GM21447 (cell line): ENCODE measurements around the gene WFDC9.
"Not testable (repeated sequence)": the region's sequence is repeated elsewhere in the genome, so short reads cannot be mapped to it uniquely, and the experiment has no call there.

Source experiments
- ATAC-seq: cut with Tn5 transposase; IDR thresholded peaks from one replicate; pipeline ENCODE4 v1.9.1; 2021; ENCODE audit not compliant: unreplicated experiment

WFDC9 gene

DNA sequence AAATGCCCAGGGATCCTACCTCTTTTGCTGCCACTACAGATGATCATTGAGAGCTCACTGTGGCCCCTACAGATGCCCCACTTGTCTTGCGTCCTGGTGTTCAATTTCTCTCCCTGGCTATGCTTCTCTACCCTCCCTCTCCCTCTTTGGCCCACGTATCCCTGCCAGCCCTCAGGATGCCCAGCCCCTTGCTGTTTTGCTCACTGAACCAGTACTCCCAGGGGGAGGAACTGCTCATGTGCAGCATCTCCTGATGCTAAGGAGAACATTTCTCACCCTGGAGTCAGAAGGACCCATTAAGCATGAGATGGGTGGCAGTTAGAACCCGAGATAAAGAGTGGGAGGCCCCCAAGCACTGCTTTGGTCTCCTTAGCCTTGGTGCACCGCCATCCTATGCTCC is at the start of gene WFDC9:
TSS of gene WFDC9 (minus strand) at position 101 of the 400 bp plus-strand sequence. CDS start 21,103 bp downstream, outside the sequence.
- ATAC-seq = no peak

DNA sequence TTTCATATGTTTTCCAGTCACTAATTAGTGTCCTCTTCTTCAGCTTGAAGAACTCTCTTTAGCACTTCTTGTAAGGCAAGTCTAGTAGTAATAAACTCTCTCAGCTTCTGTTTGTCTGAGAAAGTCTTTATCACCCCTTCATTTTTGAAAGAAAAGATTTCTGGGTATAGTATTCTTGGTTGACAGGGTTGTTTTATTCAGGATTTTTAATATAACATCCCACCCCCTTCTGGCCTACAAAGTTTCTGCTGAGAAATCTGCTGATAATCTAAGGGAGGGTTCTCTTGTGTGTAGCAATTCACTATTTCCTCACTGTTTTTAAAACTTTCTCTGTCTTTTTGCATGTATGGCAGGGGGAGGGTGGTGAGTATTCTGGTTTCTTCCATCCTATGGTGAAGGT is 48.6 kb upstream of the WFDC9 start:
- ATAC-seq = no peak

DNA sequence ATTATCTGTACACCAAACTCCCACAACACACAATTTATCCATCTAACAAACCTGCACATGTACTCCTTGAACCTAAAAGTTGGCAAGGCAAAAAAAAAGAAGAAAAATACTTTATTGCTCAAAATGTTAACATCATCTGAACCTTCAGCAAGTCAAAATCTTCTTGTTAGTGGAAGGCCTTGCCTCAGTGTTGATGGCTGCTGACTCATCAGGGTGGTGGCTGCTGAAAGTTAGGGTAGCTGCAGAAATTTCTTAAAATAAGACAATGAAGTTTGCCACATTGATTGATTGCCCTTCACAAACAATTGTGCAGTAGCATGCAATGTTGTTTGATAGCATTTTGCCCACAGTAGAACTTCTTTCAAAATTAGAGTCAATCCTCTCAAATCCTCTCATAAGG is 41.7 kb upstream of the WFDC9 start:
- no peak for ATAC-seq

DNA sequence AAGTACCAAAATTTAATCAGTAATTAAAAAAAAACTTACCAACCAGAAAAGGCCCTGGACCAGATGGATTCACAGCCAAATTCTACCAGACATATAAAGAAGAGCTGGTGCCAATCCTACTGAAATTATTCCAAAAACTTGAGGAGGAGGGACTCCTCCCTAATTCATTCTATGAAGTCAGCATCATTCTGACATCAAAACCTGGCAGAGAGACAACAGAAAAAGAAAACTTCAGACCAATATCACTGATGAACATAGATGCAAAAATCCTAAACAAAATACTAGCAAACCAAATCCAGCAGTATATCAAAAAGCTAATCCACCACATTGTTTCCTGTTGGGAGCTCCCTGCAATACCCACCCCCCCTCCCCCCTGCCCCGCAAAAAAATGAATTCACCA is 39.1 kb upstream of the WFDC9 start, which contains the start of gene WFDC11:
TSS of gene WFDC11 (minus strand) at position 101 of the 400 bp plus-strand sequence. CDS start 19,639 bp downstream, outside the sequence.
- no peak for ATAC-seq

DNA sequence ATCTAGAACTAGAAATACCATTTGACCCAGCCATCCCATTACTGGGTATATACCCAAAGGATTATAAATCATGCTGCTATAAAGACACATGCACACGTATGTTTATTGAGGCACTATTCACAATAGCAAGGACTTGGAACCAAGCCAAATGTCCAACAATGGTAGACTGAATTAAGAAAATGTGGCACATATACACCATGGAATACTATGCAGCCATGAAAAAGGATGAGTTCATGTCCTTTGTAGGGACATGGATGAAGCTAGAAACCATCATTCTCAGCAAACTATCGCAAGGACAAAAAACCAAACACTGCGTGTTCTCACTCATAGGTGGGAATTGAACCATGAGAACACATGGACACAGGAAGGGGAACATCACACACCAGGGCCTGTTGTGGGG is 26.0 kb upstream of the WFDC9 start:
- not testable (repeated sequence) for ATAC-seq

DNA sequence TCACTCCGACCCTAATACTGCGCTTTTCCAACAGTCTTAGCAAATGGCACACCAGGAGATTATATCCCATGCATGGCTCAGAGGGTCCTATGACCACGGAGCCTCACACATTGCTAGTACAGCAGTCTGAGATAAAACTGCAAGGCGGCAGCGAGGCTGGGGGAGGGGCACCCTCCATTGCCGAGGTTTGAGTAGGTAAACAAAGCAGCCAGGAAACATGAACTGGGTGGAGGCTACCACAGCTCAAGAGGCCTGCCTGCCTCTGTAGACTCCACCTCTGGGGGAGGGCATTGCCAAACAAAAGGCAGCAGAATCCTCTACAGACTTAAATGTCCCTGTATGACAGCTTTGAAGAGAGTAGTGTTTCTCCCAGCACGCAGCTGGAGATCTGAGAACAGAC is 20.6 kb upstream of the WFDC9 start:
- not testable (repeated sequence) for ATAC-seq

DNA sequence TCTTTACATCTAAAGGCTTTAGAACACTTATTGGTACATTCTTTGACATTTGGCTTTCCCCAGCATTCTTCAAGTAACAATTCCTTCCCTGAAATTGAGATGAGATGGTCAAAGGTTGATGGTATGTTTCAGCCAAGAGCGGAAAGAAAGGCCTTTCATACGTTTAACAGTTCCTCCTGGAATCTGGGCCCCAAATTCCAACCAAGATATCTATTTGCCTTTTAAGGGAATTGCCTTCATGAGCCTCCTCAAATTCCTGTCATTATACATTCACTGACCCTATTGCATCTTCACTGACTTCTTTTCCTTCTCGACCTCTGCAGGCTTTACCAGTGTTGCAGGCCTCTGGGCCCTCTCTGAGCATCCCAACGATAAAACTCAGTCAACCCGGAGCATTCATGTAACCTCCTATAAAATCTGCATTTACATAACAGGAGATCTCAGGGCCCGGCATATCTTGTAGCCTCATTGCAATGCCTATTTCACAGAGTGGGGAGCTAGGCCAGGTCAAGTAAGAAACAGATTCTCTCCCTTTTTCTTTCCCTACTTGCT is 18.3 kb upstream of the WFDC9 start:
- no peak for ATAC-seq

DNA sequence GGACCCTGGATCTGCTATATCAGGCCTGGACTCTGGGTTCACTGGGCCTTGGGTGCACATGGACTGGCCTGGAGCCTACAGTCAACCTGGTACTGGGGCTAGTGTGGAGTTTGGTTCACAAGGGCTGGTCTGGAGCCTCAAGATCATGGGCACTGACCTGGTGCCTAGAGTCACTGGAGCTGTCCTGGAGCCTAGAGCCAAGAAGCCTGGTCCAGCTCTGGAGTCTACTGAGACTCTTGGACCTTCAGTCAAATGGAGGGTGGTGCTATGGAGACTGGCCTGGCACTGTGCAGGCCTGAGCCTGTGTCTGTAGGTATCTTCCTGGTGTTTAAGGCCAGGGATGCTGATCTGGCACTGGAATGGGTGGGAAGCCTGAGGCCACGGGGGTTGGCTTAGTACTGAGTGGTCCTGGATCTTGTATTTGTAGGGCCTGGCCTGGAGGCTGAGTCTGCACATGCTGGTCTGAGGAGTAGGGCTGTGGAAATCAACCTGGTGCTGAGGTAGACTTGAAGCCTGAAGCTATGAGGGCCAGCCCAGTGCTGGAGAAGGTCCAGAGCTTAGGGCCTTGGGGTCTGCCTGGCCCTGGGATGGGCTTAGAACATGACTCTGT is 16.5 kb upstream of the WFDC9 start:
- ATAC-seq = no peak

DNA sequence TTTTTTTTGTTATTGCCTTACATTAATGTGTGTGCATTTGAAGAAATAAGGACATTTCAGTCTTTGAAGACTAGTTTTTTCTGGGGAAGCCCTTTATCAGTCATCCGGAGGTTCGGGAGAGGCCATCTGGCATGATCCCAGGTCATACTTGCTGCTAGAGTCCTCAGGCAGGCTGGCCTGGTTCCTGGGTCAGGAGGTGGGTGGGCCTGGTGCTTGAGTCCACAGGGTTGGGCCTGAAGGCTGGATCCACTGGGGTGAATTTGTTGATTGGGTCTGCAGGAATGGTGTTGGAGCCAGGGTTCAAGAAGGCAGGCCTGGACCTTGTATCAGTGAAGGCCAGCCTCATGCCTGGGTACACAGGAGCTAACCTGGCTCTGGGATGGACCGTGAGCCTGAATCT is 15.8 kb upstream of the WFDC9 start:
- no peak for ATAC-seq

DNA sequence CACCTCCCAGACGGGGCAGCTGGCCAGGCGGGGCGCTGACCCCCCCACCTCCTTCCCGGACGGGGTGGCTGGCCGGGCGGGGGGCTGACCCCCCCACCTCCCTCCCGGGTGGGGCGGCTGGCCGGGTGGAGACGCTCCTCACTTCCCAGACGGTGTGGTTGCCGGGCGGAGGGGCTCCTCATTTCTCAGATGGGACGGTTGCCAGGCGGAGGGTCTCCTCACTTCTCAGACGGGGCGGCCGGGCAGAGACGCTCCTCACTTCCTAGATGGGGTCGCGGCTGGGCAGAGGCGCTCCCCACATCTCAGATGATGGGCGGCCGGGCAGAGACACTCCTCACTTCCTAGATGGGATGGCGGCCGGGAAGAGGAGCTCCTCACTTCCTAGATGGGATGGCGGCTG is 14.8 kb upstream of the WFDC9 start:
- not testable (repeated sequence) for ATAC-seq

DNA sequence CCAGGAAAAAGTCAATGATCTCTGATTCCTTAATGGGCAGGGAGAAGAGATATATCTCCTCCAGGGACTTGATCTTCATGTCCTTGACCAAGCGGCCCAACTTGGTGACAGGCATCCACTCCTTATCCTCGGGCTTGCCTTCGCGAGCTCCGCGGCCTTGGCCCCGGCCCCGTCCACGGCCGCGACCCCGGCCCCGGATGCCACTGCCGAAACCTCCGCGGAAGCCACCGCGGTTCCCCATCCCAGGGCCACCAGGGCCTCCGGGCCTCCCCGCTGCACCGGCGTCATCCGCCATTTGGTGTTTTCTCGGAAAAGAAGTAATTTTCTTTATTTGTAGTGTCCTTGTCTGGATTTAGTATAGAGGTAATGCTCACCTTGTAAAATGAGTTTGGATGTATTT is 10.0 kb upstream of the WFDC9 start:
- ATAC-seq = not testable (repeated sequence)

DNA sequence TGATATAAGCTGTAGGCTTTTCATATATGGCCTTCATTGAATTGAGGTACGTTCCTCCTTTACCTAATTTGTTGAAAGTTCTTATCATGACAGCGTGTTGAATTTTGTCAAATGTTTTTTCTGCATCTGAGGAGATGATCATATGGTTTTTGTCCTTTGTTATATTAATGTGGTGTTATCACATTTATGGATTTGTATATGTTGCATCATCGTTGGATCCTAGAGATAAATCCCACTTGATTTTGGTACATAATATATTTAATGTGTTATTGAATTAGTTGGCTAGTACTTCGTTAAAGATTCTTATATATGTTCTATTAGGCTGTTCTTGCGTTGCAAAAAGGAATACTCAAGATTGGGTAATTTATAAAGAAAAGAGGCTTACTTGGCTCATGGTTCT is 8.6 kb upstream of the WFDC9 start:
- ATAC-seq = no peak

DNA sequence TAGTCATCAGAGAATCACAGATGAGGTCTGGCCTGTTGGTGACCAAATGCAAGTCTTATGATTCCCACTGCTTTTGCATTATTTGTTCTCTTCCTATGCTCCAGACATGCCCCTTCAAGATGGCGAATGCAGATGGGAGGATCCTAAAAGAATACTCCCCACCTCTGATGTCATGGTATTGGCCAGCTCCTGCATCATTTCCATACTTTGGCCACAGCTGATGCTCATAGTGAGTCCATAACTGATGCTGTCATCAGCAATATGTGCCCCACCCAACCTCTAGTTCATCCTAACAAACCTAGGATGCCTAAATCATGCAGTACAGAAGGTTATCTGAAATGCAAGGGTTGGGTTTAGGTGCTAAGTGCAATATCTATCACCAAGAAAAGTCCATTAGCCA is 5.4 kb upstream of the WFDC9 start:
- no peak for ATAC-seq

DNA sequence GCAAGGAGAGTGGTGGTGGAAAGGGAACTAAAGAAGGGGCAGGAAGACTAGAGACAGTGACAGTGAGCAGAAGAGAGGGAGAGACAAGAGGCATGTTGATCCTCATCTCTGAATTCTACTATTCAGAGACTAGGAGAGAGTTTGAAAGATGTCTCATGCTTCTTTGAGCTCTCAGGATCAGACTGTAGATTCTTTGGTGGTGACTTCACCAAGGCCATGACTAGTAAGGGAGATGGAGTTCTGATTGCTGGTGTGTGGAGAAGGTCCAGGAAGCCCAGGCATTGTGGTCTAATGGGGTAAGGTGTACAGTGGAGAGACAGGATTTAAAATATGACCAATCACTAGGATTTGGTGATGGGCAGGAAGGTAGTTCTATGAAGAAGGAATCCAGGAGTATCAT is 713 bp downstream of the WFDC9 start:
- ATAC-seq = no peak

DNA sequence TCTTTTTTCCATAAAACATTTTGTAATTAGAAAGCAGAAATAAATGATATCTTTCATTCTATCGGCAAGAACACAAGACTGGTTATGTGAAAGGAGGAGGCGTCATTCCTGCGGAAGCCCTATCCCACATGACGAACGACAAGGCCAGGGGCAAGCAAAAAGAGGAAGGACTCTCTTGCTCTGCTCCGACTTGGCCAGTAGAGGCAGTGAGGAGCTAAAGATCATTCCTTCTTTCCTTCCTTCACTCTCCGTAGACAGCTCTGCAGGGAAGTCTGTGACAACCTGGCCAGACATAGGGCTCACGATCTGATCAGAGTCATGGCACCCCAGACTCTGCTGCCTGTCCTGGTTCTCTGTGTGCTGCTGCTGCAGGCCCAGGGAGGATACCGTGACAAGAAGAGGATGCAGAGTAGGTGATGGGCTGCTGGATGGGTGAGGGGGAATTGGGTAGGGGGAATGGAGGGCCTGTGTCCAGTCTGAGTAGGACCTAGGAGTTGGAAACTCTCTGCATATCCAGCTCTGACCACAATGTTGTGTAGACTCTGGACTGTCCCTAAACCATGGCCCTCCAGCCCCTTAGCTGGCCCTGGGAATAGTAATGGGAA is 1.5 kb downstream of the WFDC9 start, which contains the start of gene WFDC10A:
TSS of gene WFDC10A (plus strand) at position 244 of the 605 bp plus-strand sequence. CDS start at position 319, 75 bp downstream.
- no peak for ATAC-seq

DNA sequence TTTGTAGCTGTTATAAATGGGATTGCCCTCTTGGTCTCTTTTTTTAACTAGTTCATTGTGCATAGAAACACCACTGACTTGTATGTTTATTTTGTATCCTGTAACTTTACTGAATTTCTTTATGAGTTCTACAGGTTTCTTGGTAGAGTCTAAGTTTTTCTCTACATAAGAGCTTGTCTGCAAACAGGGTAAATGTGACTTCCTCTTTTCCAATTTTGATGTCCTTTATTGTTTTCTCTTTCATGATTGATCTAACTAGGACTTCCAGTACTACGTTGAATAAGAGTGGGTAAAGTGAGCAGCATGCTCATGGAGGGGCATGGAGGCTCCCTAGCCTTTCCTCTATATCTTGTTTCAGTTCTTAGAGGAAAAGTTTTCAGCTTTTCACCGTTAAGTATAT is 4.5 kb downstream of the WFDC9 start:
- ATAC-seq = no peak

DNA sequence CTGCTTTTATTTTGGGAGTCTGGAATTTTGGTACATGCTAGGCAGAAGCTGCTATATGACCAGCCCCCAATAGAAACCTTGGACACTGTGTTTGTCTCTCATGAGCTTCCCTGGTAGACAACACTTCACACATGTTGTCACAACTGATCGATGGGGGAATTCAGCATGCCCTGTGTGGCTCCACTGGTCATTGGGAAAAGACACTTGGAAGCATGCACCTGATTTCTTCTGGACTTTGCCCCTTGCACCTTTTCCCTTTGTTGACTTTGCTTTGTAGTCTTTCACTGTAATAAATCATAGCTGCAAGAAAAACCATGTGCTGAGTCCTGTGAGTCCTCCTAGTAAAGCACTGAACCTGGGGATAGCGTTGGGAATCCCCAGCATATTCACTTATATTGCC is 9.5 kb downstream of the WFDC9 start:
- ATAC-seq = no peak

DNA sequence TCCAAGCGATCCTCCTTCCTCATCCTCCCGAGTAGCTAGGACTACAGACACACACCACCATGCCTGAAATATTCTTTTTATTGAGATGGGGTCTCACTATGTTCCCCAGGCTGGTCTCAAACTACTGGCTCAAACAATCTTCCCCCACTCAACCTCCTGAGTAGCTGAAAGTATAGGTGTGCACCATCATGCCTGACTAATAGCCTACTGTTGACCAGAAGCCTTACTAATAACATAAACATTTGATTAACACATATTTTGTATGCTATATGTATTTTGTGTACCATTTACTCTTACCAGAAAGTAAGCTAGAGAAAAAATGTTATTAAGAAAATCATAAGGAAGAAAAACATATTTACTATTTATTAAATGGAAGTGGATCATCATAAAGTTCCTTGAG is 13.5 kb downstream of the WFDC9 start:
- ATAC-seq = no peak

DNA sequence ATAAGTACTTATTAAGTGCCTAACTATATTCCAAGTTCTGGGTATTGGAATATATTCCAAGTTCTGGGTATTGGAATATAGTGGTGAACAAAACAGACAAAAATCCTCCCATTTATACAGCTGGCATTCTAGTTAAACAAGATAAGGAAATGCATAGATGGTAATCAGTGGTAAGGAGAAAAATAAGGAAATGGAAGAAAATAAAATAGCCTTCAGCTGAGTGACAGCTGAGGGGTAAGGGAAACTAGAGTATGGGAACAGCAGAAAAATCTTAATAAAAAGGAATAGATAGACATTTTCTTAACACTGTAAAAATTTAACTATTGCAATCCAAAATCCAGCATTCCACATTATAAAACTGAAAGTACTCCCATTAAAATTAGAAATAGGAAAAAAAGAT is 18.8 kb downstream of the WFDC9 start:
- no peak for ATAC-seq

DNA sequence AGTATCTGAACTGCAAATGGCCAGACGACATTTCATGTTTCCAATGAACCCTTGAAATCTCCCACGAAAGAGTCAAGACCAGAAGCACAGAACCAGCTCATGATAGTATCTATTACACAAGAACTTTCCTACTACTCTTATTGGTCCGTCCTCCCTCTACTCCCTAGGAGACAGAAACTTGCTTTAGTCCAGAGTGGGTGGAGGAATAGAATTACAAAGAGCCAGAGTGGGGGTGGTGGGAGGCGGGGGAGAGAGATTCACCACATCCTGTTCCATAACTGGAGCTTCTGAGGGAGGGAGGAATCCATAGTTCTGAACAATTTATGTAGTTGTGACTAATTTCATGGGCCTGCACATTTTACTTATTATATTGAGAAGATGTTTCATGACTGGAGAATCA is 20.0 kb downstream of the WFDC9 start:
- ATAC-seq = no peak

DNA sequence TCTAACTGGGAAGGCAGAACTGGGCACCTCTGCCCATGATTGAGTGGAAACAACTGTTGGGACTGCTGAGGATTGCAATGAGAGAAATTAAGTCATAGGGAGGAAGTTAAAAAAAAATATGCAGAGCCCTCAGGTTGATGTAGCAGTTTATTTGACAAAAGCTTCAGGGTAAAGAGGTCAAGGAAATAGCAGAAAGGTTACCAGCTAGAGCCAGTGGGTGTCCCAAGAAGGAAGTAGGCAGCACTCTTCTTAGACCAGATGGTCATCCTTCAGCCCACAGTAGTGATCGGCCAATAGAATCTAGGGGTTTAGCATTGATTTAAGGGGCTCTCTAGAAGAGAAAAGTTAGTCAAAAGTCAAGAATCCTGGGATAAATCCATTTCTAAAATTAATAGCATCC is 23.3 kb downstream of the WFDC9 start:
- no peak for ATAC-seq

DNA sequence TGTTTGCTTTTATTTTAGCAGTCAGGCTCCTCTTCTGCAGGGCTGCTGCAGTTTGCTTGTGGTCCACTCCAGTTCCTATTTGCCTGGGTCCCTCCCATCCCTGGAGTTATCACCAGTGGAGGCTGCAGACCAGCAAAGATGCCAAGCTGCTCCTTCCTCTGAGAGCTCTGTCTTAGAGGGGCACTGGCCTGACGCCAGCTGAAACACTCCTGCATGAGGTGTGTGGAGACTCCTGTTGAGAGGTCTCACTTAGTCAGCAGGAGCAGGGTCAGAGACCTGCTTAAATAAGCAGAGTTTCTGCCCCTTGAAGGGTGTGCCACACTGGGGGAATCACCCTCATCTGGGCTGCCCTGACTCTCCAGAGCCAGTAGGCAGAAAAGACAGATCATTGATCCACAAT is 35.8 kb downstream of the WFDC9 start:
- ATAC-seq = no peak

DNA sequence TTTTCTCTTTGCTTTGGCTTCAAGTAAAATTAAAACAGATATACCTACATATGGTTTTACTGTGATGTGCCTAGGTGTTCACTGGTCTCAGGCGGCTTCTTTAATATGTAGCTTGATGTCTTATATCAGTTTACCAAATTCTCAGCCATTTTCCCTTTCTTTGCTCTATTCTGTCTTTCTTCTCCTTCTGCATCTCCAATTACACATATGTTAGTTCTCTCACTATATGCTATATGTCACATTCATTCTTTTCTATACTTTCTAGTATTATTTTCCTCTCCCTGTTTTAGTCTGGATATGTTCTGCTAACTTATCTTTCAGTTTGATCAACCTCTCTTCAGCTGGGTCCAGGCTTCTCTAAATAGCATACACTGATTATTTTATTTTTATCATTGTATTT is 37.6 kb downstream of the WFDC9 start:
- no peak for ATAC-seq
